ENCODE data around the gene CFAP68.
"Not testable (repeated sequence)": the region's sequence is repeated elsewhere in the genome, so short reads cannot be mapped to it uniquely, and the experiment has no call there.

CFAP68 gene

DNA sequence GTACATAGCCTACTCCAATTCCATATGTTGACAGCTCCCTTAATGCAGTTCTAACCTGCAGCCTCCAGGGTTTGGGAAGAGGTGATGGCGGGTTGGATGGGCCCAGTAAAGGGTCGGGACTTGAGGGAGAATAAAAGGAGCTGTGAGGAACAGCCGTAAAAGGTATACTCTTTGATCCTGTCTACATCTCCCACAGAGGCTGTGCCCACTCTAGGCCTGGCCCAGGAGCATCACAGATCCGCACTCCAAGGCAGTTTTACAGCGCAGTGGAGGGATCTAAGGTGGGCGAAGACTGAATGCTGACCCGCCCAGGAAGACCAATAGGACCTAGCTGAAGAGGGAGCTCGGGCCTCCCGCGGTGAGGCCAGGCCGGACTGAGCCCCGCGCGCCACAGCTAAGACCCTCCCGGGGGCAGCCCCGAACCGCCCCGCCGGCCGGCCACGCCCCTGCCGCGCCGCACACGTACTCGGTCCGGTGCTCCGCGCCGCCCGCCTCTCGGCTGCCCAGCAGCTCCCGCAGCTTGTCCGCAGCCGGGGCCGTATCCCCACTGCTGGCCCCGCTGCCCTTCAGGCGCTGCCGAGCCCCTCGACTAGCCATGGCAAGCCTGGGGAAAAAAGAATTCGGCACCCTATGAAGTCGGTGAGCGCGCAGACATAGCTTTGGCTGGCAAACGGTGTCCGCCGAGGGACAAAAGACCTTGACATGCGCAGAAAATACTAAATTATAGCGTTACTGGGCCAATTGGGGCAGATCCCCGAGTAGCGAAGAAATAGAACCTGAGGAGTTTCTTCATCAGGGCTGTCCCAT, 8.3 kb upstream of the CFAP68 start, which contains the start of gene ALG9:
Gene ALG9, minus strand, starts transcription at position 696 of the 807 bp plus-strand sequence. Its CDS starts 99 bp downstream, at position 597.
- peak; percentile 85 to 92 for DNase-seq

DNA sequence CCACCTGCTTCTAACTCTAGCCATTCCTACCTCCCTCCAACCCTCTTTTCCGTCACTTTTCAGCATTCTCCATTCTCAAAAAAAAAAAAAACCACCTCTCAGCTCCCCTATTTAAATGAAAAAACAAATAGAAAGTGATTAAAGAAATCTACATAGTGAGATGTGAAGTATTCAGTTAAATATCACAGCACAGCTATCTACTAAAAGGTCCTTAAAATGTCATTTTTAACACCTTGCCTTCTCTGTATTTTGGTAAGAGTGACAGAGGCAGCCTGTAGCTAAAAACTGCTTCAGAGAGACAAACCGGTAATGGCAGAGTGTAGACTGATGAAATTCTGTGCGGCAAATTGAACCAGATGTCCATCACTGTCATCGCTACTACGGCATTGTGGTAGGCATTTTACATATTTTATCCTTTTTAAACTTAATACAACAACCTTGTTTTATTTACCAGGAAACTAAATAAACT, 7.6 kb upstream of the CFAP68 start:
- DNase-seq = no peak

DNA sequence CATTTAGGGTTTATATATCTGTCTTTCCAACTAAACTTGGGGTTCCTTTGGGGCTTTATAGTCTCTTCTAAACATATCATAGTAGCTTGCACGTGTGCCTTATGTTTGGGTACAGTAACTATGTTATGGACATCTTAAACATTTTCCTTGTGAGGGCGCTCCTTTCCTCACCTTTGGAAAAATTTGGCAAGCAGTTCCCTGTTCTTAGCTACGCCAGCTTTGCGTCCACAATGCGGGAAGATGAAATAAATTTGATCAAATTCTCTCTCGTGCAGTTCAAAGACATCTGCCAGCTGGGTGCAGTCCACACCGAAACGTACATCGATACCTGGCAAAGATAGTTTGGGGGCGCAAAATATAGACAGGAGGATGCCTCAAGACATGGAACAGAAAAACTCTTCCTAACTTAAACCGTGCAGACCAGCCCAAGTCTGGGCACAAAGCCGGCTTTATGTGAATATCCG, 924 bp upstream of the CFAP68 start:
- no peak for DNase-seq

DNA sequence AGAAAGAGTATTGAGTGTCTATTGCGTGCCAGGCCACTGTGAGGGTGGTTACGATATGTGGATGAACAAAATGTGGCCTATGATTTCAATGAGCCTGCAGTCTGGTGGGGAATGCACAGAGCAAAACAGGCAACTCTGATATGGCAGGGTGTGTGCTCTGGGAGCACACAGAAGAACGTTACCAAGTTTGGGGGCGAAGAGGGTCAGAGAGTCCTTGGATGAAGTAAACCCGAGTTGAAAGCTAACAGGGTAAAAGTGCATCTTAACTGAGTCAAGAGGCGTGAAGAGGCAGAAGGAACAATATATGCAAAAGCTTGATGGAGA, 258 bp downstream of the CFAP68 start:
- no peak for DNase-seq

DNA sequence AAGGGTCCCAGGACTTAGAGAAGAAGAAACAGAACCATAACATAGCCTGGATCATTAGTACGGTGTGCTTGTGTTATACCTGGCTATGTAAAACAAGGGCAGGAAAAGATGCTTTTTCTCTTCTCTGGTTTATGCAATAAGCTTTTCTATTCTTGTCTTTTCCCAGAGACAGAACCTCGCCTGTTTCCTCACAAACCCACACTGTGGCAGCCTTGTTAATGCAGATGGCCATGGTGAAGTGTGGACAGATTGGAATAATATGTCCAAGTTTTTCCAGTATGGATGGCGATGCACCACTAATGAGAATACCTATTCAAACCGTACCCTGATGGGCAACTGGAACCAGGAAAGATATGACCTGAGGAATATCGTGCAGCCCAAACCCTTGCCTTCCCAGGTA, 2.9 kb downstream of the CFAP68 start:
- DNase-seq = no peak

DNA sequence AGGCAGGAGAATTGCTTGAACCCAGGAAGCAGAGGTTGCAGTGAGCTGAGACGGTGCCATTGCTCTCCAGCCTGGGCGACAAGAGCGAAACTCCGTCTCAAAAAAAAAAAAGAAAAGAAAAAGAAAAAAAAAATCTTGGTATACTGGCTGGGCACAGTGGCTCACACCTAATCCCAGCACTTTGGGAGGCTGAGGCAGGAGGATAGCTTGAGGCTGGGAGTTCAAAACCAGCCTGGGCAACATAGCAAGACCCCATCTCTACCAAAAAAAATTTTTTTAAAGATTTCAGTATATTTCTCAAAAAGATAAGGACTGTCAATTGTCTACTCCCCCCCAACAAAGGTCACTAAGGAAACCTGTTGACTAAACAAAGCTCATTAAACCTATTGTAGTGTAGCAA, 5.7 kb downstream of the CFAP68 start:
- not testable (repeated sequence) for DNase-seq

DNA sequence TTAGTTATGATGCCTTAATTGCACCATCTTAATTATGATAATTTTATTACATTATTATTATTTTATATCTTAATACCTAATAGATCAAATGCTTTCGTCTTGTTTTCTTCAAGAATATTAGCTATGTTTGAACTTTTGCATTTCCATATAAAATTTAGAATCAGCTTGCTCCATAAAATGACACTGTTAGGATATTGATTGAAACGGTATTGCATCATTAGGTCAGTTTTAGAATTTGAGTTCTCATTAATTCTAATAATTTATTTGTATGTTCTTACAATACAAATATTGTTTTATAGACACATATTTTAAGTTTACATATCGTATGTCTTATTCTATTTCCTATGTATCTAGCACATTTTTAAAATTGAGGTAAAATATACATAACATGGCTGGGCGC, 6.7 kb downstream of the CFAP68 start:
- no peak for DNase-seq

DNA sequence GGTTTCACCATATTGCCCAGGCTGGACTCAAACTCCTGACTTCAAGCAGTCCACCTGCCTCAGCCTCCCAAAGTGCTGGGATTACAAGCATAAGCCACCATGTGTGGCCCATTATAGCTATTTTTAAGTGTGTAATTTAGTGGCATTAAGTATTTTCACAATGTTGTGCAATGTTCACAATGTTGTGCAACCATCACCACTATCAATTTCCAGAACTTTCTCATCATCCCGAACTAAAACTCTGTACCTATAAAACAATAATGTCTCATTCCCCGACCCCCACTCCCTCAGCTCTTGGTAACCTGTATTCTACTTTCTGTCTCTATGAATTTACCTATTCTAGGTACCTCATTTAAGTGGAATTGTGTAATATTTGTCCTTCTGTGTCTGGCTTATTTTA, 7.5 kb downstream of the CFAP68 start:
- no peak for DNase-seq

DNA sequence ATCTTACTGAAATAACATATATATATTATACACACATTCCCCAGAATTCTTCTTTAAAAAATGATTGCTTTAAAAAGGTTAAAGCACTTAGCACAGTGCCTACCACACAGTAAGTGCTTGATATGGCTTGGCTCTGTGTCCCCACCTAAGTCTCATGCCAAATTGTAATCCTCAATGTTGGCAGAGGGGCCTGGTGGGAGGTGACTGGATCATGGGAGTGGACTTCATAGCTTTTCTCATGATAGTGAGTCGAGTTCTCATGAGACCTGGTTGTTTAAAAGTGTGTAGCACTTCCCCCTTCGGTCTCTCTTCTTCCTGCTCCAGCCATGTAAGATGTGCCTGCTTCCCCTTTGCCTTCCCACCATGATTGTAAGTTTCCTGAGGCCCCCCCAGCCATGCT, 26.1 kb downstream of the CFAP68 start:
- DNase-seq = no peak

DNA sequence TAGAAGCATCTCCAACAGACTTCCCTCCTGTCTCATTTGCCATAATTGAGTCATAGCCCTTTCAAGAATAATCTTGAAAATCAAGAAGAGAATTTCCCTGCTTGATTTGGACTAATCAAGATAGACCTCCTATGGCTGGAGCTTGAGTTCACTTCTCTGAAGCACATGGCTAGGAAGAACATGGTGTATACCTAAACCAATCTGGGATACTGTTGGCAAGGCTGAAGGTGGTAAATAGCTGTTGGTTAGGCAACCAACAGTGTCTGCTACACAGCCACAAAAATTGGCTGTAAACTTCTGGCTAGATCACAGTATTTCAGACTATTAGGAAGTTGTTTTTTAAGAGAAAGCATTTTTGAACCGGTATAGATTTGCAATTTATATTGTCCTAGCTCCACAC, 27.3 kb downstream of the CFAP68 start:
- DNase-seq = no peak

DNA sequence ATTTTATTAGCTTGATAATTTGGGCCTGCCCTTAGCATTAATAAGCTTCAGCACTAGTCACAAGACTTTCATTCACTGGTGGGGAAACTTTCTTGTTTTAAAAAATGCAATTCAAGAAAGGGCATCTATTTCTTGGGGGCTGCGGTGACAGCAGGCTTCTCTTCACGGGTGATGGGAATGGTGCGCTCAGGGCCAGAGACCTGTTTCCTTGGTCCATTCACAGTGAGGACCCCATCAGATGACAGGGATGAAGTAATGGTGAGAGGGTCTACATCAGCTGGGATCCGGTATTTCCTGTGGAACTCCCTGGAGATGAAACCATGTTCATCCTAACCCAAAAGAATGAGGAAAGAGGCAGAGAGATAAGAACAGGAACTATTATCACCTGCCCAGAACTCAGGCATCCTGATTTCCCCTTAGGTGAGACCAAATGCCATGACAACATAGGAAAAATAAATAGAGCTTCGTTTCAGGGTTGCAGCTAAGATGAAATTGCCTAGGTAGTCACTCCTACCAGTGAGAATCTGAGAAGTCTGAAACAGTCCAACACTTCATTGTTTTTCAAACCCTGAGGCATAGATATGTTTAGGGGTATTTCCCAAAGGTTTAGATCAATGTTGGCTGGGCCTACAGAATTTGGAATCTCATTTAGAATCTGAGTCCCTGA, 29.4 kb downstream of the CFAP68 start:
- no peak for DNase-seq

DNA sequence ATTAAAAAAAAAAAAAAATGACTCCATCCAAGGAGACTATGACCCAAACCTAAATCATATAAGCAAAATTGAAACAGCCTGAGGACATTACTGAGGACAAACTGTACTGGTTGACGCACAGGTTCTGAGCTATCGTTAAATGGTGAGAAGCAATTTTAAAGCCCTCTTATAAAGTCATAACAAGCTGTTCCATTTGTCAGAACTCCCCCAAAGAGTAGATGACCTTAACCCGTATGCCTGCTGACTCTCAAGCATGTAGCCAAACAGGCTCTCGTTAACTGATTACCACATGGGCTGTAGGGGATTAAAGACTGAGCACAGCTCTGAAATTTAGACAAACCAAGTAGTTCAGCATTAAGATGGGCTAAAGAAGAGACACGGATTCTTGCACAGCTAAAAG, 30.0 kb downstream of the CFAP68 start:
- no peak for DNase-seq

DNA sequence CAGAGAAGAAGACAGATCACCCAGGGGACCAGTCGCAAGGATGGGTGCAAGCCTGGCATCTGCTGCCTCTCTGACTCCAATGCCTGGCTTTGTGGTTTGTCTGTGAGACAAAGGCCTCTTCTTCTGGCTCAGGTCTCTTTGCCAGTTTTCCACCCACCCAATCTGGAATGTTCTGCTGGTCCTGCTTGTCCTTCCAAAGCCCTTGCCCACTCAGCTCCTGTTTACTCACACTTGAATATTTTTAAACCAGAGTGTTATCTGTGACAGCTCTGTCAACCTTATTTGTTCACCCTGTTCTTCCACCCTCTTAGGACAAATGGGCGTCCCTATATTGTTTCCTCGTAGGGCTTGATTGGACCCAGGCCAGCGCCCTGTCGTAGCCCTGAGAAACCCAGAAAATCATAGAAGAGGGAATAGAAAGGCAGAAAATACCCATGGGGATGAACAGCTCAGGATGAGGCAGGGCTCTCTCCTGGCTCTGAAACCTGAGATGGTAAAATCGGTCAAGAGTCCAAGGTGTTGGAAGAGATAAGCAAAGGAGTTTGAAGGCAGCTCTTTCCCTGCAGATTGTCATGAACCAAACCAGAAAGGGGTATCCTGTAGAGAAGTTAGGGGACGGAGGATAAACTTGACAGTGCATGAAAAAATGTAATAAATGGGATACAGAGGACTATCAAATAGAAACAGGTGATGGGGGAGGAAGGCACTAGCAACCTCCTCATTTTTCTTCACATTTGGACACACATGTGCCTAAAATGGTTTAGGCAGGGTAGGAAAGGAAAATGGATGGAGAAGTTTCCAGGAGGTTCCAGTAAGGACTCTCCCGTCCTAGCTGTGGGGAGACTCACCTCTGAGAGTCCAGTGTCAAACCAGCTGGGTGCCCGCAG, 31.6 kb downstream of the CFAP68 start:
- DNase-seq = no peak

DNA sequence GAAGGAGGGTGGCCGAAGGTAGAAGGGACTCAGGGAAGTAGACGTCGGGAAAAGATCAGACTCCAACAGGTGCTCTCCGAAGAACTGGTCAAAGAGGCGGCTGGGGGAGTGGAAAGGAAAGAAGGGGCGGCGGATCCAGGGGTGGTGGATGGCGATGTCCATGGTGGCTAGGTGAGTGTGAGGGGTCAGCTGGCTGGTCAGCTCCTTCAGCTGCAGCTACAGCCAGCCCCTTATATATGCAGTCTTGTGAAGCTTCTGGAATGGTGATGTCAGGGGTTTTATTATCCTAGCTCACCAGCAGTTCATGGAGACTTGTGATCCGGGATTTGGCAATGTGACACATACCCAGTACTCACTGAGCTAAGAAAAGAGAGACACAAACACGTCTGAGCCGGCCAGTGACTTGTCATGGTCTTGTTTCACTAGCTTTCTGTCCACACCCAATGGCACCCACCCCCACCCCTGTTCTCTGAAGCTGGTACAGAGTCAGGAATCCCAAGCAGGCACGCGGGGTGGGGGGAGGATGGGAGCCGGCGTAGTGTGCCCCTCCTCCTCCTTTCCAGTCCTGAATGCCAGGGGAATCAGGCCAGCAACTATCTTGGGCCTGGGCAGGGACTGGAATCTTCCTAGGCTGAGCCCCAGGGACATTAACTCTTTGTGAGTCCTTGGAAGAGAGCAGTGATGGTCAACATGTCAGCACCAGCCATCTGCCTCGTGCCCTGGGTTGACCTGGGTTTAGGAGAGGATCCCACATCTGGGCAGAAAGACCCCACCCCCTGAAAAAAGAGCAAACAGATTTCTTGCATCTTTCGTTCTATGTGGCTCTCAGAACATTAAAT, 32.4 kb downstream of the CFAP68 start, which contains the start of gene CRYAB:
Gene CRYAB, minus strand, starts transcription at position 208 of the 839 bp plus-strand sequence. Its CDS starts 46 bp downstream, at position 162.
- DNase-seq = no peak

DNA sequence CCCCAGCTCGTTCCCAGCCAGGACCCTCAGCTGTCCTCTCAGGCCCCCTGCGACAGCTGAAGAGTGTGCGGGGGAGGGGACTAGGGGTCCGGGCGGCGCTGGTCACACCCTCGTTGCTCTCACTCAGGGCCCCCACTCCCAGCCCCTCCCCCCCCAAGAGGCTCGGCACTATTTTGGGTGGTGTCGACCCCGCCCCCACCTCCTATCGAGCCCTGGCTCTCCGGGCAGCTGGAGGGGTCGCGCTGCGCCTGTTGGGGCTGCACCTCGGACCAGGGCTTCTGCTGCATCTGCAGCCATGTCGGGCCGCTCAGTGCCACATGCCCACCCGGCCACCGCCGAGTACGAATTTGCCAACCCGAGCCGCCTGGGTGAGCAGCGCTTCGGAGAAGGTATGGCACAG, 33.2 kb downstream of the CFAP68 start, which contains the start of gene HSPB2:
Gene HSPB2, plus strand, starts transcription at position 200 of the 400 bp plus-strand sequence. Its CDS starts 96 bp downstream, at position 296.
- DNase-seq = no peak

DNA sequence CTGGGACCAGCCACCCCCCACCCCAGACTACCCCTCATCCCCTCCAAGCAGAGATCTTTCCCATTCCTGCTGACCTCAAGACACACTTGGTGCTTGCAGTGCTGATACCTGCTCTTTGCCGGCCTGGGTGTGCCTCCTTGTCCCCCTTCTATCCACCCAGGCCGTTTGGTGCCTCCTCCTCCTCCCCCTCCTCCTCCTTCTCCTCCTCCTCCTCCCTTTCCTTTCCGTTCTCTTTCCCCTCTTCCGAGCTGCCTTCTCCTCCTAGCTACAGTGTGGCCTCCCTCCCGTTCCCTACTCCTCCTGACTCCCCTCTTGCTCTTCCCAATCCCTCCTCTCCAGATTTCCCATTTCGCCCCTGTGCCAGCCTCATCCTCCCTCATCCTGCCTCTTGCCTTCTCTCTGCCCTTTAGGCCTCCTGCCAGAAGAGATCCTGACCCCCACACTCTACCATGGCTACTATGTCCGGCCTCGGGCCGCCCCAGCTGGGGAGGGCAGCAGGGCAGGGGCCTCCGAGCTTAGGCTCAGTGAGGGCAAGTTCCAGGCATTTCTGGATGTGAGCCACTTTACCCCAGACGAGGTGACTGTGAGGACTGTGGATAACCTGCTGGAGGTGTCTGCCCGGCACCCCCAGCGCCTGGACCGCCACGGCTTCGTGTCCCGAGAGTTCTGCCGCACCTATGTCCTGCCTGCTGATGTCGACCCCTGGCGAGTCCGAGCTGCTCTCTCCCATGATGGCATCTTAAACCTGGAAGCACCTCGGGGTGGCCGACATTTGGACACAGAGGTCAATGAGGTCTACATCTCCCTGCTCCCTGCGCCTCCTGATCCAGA, 33.9 kb downstream of the CFAP68 start:
- DNase-seq = no peak

DNA sequence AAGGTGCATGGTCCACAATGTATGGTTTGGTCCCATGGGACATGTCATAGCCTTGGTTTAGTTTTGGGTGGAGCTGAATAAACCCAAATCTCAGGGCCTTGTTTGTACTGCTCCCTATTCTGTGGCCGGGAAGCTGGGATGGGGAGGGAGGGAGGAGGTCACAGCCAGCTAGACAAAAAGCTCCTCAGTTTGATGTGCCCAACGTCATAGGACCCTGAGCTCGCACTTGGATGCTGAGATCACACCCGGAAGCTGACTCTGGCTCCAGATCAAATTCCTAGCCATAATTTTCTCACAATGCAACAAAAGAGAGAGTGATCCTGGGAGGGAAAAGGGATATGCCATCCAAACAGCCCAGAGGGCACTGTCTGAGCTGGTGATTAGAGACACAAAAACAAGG, 34.7 kb downstream of the CFAP68 start:
- DNase-seq = no peak

DNA sequence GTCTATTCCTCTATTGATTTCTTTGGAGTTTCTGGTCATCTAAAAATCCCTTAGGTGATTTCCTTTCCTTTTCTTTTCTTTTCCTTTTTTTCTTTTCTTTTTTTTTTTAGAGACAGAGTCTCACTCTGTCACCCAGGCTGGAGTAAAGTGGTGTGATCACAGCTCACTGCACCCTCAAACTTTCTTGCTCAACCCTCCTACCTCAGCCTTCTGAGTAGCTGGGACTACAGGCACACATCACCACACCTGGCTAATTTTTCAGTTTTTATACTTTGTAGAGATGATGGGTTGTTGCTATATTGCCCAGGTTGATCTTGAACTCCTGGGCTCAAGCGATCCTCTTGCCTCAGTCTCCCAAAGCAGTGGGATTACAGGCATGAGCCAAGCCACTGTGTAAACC, 37.4 kb downstream of the CFAP68 start:
- DNase-seq = no peak

DNA sequence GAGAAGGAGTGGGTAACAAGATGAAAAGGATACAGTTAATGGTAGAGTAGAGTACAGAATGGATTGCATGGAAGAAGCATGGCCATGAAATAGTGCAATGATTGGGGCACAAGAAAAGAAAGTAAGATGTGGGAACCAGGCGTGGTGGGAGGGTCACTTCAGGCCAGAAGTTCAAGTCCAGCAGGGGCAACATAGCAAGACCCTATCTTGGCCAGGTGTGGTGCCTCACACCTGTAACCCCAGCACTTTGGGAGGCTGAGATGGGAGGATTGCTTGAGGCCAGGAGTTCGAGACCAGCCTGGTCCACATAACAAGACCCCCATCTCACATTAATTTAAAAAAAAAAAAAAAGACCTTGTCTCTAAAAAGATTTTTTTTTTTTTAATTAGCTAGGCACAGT, 38.0 kb downstream of the CFAP68 start:
- no peak for DNase-seq

DNA sequence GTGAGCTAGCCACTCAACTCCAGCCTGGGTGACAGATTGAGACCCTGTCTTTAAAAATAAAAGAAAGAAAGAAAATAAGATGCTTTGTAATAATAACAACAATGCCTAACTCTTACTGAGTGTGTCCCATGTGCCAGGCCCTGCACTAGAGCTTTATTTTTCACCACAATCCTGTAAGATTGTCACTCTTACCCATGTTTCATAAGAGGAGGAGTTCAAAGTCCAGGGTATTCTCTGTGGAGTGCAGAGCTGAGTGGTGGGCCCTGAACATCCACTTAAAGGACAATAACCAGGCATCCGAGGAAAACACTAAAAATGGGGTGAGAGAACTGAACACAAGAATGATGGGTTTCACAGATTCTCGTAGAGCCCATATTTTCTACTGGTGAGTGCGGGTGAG, 38.4 kb downstream of the CFAP68 start:
- no peak for DNase-seq
